NB4 (cell line): ENCODE measurements around the gene DLG2.

Experiments used
- CTCF ChIP-seq: IDR thresholded peaks from one replicate; pipeline ENCODE4 v1.5.1; 2012; ENCODE audit warnings: low read depth, low read length
- MAX ChIP-seq: IDR thresholded peaks from 2 replicates; pipeline ENCODE4 v1.6.1; 2011; ENCODE audit warnings: low read depth, low read length
- MYC ChIP-seq: IDR thresholded peaks from 2 replicates; pipeline ENCODE4 v1.6.1; 2011; ENCODE audit warnings: low read depth, low read length
- POLR2A ChIP-seq: IDR thresholded peaks from 2 replicates; pipeline ENCODE4 v1.6.1; 2011; ENCODE audit warnings: mild to moderate bottlenecking; ENCODE audit not compliant: insufficient read length; ENCODE audit errors: extremely low read depth

GRCh38 chr11:83862691-83863090 lies 1764.5 kb downstream of the DLG2 start:
- TF ChIP-seq CTCF, result no peak
- no peak for TF ChIP-seq MYC
- no peak for TF ChIP-seq POLR2A
- no peak for TF ChIP-seq MAX
